SIG-M5 (cell line): ENCODE data around the gene TRPM3.

Experiments used
- DNase-seq: peaks from one replicate; lab custom pipeline; 2025; lab: John Stamatoyannopoulos, UW

TRPM3 gene

DNA sequence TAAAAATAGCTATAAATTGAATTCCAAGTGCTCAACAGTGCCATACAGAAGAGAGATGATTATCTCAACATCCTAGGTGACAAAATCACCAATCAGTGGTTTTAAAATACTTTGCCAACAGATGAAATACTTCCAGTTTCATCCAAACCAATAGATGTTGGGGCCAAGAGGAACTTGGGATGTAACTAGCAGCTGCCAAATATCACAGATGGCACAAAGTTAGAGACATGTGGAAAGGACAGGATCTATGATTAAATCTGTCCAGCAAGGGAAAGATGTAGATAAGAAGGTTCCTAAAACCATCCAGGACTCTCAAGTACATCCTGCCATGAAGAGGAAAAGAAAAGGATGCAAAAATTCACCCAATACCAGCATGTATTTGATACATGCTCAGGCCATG lies 23.8 kb downstream of the TRPM3 start:
- DNase-seq = no peak

DNA sequence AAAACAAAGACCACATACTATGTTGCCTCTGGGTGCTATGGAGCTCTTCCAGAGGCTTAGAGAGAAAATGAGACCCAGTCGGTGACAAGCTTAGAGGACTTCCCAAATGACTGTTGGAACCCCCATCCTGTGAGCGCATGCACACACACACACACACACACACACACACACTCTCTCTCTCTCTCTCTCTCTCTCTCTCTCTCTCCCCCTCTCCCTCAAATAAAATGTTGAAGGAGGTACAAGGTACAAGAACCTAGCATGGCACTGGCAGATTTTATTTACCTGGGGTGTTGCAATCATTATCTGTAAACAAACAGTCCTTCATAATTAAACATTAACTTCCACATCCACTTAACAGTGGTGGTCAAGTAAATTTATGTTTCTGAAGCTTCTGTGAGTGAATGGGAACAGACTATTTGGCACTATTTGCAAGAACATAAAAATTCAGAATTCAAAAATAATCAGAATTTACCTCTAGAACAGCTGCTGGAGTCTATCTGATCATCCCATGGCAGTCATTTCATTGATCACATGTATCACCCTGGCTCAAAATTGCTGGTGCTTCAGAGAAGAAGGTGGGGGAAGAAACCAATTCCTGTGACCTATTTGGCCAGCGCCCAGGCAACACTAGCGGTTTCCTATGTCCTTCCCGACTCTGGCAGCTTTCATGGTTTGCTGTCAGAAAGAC lies 24.9 kb downstream of the TRPM3 start:
- DNase-seq = no peak

DNA sequence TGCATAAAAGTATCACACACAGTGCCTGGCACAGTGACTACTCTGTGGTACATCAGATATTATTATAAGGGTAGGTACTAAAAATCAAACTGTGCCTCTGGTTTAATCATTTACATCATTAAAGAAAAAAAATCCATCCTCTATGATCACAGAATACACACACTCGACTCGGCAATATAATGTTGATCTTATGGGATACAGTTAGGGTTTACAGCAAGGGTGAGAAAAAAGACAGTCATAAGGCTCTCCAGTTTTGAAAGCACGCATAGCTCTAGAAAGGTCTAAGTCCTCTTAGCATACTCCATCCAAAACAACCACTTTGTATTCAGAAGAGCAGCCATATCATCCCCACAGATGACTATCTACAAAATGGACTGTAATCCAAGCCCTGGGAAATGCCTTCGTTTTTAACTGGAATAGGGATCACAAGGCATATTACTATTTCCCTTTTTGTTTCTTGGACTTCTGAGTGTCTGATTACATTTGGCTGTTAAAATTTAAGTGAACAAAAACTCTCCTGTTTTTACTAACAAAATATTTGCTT lies 26.6 kb downstream of the TRPM3 start:
- no peak for DNase-seq

- no peak for DNase-seq
These were observed 30.5 kb downstream of the TRPM3 start for GRCh38 chr9:71090896-71091295.

GRCh38 chr9:71079451-71079850 lies 42.0 kb downstream of the TRPM3 start:
- no peak for DNase-seq

DNA sequence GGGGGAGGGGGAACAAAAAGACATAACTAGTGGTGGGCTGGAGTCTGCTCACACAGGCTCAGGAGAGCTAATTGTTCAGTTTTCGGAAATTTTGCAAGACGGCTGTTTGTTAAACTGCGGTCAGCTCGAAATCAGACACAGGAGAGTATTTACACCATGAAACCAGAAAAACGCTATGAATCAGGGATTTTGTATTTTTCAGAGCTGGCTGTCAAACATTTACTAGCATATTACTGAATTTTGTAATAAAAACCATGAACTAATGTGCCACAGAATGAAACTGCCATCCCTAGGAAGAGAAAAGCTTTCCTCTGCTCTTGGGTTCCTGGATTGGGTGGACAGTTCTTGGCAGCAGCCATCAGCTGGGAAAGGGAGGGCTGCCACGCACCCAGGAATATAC lies 45.3 kb downstream of the TRPM3 start:
- no peak for DNase-seq

DNA sequence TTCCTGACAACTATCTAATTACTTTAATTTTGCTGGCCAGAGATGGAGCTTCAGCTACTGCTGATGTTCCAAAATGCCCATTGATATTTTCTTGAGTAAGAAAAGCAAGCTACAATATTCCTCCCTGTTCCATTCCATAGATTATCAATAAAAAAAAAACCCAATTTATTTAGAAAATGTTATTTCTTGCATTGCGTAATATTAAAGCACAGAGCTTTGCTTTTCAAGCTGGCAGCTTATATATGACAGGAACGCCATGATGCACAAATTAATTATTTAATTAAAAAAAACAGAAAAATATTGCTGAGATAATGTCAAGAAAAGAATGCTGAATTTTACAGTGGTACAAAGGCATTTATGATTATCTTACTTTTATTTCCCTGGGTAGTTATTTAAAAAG lies 47.9 kb downstream of the TRPM3 start:
- no peak for DNase-seq

- DNase-seq = no peak
These were observed 48.8 kb downstream of the TRPM3 start for GRCh38 chr9:71072587-71072986.

GRCh38 chr9:71071633-71072032 lies 49.8 kb downstream of the TRPM3 start:
- no peak for DNase-seq

- DNase-seq = no peak
These were observed 62.8 kb downstream of the TRPM3 start for GRCh38 chr9:71058660-71059059.

DNA sequence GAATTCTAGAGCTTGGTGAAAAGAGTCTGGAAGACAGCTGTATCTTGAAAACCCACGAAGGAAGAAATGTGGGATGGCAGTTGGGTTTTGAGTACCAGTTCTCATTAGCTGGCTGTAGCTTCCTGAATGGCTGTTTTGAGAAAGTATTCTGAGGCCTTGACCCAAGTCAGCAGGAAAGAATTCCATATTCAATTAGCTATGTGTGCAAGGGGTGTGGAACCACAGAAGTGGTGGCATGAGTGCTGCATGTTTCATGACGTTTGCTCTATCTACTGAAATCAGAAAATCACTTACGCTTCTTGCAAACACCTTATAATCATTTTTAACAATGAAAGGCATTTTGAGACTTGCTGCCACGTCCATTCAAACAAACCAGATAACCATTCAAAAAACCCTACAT lies 69.1 kb downstream of the TRPM3 start:
- no peak for DNase-seq

DNA sequence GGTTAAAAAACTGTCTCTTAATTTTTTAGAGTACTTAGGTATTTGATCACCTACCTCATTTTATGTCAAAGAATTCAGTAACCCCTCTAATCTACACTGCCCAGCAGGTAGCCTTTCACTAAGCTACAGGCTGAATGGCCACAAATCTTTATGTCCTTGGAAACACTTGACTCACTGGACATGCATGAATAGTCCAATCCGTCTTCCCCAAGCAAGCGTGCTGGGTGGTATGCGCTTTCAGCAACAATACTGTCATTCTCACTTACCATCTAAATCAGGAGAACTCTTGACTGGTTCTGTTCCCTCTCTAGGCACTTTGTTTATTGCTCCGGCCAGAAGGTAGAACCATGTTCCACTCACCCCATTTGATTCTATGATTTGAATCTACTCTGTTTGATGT lies 73.1 kb downstream of the TRPM3 start:
- DNase-seq = no peak

DNA sequence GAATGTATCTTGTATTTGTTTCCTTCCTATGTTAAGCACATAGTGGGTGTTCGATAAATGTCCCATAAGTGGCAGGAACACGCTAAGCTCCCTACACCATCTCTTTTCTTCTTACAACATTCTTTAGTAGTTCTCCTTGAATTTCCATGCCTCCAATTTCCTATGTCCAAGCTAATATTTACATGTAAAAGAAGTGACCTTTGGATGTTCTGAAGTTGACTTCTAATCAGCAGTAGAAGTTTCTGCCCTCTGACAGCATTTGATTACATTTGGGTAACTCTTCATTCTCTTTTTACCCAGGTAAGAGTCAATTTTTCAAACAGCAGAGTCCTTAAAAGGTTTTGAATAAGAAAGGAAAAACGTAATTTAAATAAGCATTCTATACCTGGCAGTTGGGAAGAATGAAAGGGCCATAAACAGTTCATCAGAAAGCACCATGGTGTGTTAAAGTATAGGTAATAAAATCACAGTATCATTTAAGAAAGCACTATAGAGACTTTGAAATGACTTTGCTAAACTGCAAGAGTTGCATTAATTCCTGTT lies 78.9 kb downstream of the TRPM3 start:
- DNase-seq = no peak

GRCh38 chr9:71037521-71037920 lies 83.9 kb downstream of the TRPM3 start:
- DNase-seq = no peak

DNA sequence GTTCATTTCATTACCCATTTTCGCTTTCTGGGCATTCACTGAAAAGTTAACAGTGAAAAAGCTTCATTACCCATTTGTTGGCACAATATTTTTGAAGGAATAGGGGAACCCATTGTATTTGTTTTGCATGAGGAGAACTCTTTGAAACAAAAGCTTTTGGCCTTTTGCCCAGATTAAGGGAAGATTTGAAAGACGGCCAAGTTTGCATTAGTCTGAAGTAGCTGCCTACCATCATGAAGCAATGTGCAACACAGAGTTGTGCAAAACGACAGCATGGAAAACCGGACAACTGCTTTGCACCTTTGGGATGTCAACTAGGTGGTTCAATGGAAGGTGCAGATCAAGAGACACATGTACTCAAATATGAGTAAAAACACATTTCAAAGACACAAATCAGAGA lies 84.9 kb downstream of the TRPM3 start:
- DNase-seq = no peak

GRCh38 chr9:71032779-71033178 lies 88.6 kb downstream of the TRPM3 start:
- DNase-seq = no peak

GRCh38 chr9:71025728-71026127 lies 95.7 kb downstream of the TRPM3 start:
- DNase-seq = no peak

DNA sequence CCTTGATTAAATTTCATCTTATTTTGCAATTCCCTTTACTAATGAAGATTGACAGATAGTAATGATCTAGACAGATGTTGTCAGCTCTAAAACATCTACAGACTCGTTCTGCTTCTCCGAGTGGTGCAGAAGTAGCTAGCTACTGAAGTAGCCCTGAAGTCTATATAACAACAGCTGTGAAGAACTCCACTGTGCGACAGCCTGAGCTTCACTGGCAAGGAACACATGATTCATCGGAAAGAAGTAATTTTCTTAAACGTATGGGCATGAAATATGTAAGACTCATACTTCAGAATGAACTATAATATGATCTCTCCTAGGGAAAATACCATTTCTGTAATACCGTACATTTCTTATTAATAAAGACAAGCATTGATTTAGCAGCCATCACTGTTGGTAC lies 96.2 kb downstream of the TRPM3 start:
- DNase-seq = no peak

GRCh38 chr9:71010258-71010657 lies 111.2 kb downstream of the TRPM3 start:
- DNase-seq = no peak

DNA sequence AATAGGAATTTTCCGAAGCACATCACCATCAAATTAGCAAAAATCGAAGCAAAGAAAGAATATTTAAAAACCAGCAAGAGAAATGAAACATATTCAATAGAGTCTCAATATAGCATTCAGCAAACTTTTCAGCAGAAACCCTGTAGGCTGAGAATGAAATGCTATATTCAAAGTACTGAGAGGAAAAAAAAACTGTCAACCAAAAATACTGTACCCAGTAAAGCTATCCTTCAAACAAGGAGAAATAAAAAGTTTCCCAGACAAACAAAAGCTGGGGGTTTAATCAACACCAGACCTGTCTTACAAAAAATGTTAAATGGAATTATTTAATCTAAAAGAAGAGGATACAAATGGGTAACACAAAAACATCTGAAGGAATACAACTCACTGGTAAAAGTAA lies 116.0 kb downstream of the TRPM3 start:
- no peak for DNase-seq

- no peak for DNase-seq
These were observed 117.2 kb downstream of the TRPM3 start for GRCh38 chr9:71004196-71004595.

DNA sequence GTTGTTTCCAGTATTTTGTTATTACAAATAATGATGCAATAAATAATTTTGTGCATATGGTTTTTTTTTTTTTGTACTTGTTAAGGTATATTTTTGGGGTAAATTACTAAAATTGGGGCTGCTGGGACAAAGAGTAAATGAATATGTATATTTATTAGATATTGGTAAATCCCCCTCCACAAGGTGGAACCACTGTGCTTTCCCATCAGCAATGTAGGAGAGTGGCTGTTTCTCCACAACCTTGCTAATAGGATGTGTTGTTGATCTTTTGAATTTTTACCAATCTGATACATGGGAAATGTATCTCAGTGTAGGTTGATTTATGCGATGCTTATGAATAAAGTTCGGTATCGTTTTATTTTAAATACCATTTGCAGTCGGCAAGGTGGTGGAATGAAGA lies 118.1 kb downstream of the TRPM3 start:
- DNase-seq = no peak

GRCh38 chr9:71001780-71002386 lies 119.5 kb downstream of the TRPM3 start:
- DNase-seq = no peak

GRCh38 chr9:70998962-70999361 lies 122.5 kb downstream of the TRPM3 start:
- DNase-seq = no peak
